ENCODE results near the gene OMP.

Gene OMP

DNA sequence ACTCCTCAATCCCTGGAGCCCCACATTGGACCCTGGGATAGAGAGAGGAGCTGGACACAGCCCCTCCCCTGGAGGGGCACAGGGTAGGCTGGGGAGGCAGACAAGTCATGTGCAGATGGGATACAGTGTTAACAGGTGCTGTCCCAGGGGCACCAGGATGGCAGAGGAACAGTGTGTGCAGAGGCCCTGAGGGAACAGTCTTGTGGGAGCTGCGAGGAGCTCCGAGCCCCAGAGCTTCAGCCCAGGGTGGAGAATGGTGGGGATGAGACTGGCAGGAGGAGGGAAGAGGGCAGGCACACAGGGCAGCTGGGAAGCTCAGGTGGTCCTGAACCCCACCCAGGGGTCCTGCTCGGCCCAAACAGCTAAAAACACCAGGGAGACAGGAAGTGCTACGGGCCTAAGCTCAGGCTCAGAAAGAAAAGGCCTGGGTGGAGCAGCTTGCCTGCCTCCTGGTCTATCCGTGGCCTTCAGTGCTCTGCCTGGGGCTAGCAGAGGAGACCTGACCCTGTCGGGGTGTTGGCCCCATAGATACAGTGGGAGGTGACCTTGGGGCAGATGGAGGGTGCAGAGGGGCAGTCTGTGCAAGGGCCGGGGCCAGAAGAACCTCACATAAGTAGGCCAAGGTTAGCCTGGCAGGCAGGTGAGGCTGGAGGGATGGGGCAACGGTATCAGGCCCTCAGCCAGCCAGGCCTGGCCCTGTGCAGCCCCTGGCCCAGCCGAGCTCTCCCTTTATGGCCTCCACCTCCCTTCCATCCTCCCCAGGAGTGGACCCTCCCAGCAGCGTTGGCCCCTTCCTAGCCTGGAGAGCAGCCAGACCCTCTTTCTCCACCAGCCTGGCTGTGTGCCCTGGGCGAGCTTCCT lies 20.4 kb upstream of the OMP start:
- Histone ChIP-seq H3K27ac (replicated peaks) (no peak overlapping the region), H3K27me3 (ENCODE audit: insufficient read depth, poor library complexity, severe bottlenecking) (no peaks in the 10 kb centered on the region), H3K4me3 (replicated peaks; ENCODE audit: insufficient read depth, low read length) (no peak overlapping the region)
- TF ChIP-seq, protein P1, sequence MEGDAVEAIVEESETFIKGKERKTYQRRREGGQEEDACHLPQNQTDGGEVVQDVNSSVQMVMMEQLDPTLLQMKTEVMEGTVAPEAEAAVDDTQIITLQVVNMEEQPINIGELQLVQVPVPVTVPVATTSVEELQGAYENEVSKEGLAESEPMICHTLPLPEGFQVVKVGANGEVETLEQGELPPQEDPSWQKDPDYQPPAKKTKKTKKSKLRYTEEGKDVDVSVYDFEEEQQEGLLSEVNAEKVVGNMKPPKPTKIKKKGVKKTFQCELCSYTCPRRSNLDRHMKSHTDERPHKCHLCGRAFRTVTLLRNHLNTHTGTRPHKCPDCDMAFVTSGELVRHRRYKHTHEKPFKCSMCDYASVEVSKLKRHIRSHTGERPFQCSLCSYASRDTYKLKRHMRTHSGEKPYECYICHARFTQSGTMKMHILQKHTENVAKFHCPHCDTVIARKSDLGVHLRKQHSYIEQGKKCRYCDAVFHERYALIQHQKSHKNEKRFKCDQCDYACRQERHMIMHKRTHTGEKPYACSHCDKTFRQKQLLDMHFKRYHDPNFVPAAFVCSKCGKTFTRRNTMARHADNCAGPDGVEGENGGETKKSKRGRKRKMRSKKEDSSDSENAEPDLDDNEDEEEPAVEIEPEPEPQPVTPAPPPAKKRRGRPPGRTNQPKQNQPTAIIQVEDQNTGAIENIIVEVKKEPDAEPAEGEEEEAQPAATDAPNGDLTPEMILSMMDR (IDR thresholded peaks at IDR 0.05; ENCODE audit: insufficient read depth, low read length), result no peak
- TF ChIP-seq POLR2AphosphoS5 (IDR thresholded peaks at IDR 0.05; ENCODE audit: low read depth) (no peak), SPI1 (IDR thresholded peaks at IDR 0.05; ENCODE audit: borderline replicate concordance, low read depth) (no peak), GABPA (IDR thresholded peaks at IDR 0.05; ENCODE audit: low read depth) (no peak)
- TF ChIP-seq, protein P2, sequence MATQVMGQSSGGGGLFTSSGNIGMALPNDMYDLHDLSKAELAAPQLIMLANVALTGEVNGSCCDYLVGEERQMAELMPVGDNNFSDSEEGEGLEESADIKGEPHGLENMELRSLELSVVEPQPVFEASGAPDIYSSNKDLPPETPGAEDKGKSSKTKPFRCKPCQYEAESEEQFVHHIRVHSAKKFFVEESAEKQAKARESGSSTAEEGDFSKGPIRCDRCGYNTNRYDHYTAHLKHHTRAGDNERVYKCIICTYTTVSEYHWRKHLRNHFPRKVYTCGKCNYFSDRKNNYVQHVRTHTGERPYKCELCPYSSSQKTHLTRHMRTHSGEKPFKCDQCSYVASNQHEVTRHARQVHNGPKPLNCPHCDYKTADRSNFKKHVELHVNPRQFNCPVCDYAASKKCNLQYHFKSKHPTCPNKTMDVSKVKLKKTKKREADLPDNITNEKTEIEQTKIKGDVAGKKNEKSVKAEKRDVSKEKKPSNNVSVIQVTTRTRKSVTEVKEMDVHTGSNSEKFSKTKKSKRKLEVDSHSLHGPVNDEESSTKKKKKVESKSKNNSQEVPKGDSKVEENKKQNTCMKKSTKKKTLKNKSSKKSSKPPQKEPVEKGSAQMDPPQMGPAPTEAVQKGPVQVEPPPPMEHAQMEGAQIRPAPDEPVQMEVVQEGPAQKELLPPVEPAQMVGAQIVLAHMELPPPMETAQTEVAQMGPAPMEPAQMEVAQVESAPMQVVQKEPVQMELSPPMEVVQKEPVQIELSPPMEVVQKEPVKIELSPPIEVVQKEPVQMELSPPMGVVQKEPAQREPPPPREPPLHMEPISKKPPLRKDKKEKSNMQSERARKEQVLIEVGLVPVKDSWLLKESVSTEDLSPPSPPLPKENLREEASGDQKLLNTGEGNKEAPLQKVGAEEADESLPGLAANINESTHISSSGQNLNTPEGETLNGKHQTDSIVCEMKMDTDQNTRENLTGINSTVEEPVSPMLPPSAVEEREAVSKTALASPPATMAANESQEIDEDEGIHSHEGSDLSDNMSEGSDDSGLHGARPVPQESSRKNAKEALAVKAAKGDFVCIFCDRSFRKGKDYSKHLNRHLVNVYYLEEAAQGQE (IDR thresholded peaks at IDR 0.05; ENCODE audit: insufficient replicate concordance, low read depth), result no peak
- no peak for DNase-seq (ENCODE audit: low read depth in 1 of 2, low spot score in 1 of 2)

DNA sequence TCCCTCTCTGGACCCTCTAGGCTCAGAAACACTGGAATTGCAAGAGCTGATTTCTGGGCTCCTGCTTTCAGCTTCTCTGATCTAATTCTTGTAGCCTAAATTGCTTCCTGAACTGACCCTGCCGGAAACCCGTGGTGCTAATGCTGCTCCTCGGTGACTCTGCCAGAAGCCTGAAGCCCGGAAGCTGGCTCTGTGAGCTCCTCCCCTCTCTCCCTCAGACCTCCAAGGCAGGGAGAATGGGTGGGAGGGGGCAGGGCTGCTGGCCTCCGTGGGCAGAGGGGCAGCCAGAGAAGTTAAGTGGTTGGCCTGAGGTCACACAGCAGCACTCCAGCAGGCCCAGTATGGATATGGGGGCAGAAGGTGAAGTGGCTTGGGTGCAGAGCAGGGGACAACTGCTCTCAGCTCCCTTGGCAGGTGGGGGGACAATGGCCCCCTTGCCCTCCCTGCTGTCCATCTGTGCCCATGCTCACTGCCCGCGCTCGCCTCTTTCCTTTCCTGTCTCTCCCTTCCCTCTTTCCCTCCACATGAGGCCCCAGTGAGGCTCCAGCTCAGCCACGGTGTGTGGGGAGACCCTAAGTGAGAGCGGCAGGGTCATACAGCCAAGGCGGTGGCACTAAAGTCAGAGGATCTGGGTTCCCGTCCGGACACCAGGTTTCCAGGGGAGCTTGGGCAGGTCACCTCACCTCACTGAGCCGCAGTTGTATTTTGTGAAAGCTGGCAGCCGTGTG lies 19.6 kb upstream of the OMP start:
- no peak for TF ChIP-seq GABPA (IDR thresholded peaks at IDR 0.05; ENCODE audit: low read depth)
- TF ChIP-seq, protein P2 (IDR thresholded peaks at IDR 0.05; ENCODE audit: insufficient replicate concordance, low read depth), result no peak
- TF ChIP-seq POLR2AphosphoS5 (IDR thresholded peaks at IDR 0.05; ENCODE audit: low read depth), result no peak
- TF ChIP-seq SPI1 (IDR thresholded peaks at IDR 0.05; ENCODE audit: borderline replicate concordance, low read depth), result no peak
- TF ChIP-seq, protein P1 (IDR thresholded peaks at IDR 0.05; ENCODE audit: insufficient read depth, low read length), result no peak
- no peak for DNase-seq (ENCODE audit: low read depth in 1 of 2, low spot score in 1 of 2)

DNA sequence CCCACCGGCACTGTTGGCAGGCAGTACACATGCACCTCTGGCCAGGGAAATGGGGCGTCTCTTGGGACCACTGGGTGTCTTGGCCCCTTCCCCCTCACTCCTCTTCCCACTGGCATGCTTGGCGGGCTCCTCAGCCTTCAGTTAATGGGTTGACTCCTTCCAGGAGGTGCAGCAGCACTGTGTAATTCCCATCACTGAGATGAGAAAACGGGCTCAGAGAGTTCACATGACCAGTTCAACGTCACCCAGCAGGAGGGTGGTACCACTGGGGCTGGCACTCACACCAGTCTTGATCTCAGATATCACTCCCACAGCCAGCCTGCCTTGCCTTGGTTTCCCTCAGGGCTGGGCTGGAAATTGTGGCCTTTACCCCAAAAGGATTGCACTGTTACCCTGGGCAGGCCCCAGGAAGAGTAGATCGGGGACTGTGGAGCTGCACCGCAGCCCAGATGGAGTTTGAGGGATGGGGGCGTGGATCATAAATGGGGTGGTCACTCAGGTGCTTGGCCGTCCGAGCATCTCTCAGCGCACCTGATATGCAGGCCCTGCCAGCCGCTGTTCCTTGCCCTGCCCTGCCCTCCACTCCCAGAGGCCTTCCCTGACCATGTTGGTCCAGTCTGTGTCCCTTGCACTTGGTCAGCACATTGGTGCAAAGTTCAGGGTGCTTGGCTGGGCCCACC lies 18.9 kb upstream of the OMP start:
- H3K27me3 ChIP-seq (ENCODE audit: insufficient read depth, poor library complexity, severe bottlenecking), result no peaks in the 10 kb centered on the region
- no peak for DNase-seq (ENCODE audit: low read depth in 1 of 2, low spot score in 1 of 2)
- no peak for TF ChIP-seq GABPA (IDR thresholded peaks at IDR 0.05; ENCODE audit: low read depth)
- no peak for TF ChIP-seq POLR2AphosphoS5 (IDR thresholded peaks at IDR 0.05; ENCODE audit: low read depth)
- no peak for TF ChIP-seq SPI1 (IDR thresholded peaks at IDR 0.05; ENCODE audit: borderline replicate concordance, low read depth)
- TF ChIP-seq, protein P2 (IDR thresholded peaks at IDR 0.05; ENCODE audit: insufficient replicate concordance, low read depth), result no peak
- TF ChIP-seq, protein P1 (IDR thresholded peaks at IDR 0.05; ENCODE audit: insufficient read depth, low read length), result no peak

More for the DNA sequence above, 19.6 kb upstream of the OMP start:
- no peak overlapping the region for H3K27ac ChIP-seq (replicated peaks)
- H3K27me3 ChIP-seq (ENCODE audit: insufficient read depth, poor library complexity, severe bottlenecking), result no peaks in the 10 kb centered on the region
- H3K4me3 ChIP-seq (replicated peaks; ENCODE audit: insufficient read depth, low read length), result no peak overlapping the region

More for the DNA sequence above, 18.9 kb upstream of the OMP start:
- no peak overlapping the region for H3K4me3 ChIP-seq (replicated peaks; ENCODE audit: insufficient read depth, low read length)
- no peak overlapping the region for H3K27ac ChIP-seq (replicated peaks)

Data from HL-60 (cell line).